ENCODE results near the gene ETAA1. TPM values are rescaled to one million over a fixed set of nuclear protein-coding genes. Genes with fewer than 3 reads are reported as not detected.
A peak's percentile ranks its signal among the peaks of the same experiment; 100 is the strongest.

ETAA1 gene
- total RNA-seq, 4 donors from 2014 or later: 2.2 to 12.1 (median 9.6) TPM

- WGBS, 2 donors (ENCODE audit: low coverage in 1 of 2): 63 to 65% methylated on average over 2 of the region's 2 CpGs
- Histone ChIP-seq H3K9me3 (no peaks in the 10 kb centered on the region), H3K4me3 (no peak overlapping the region), H3K27me3 (no peaks in the 10 kb centered on the region), H3K36me3 (no peaks in the 10 kb centered on the region), H3K4me1 (peaks cover 0 to 9% (median 0%) of the 10 kb centered on the region in 4 donors), H3K27ac (peak overlapping the region; percentile 20 to 50 (median 27))
- intact Hi-C loops (cut with DNase I; ENCODE audit: low total_unique reads): no loop called here
- in situ Hi-C loops (cut with MboI; ENCODE audit: low pct_ligation_motif_present in 1 of 4, low pct_unique_long_range_greater_than_20kb in 1 of 4, low sequenced_read_pairs in 3 of 4): no loop called here
- DNase-seq: no peak
- no peak for TF ChIP-seq EP300 (IDR thresholded peaks at IDR 0.05; ENCODE audit: low read depth)
- TF ChIP-seq CTCF (IDR thresholded peaks at IDR 0.05): no peak
- TF ChIP-seq POLR2A (IDR thresholded peaks at IDR 0.05): no peak
- TF ChIP-seq POLR2AphosphoS5 (IDR thresholded peaks at IDR 0.05): no peak
These were observed 7.8 kb upstream of the ETAA1 start for GRCh38 chr2:67389286-67389685.

- intact Hi-C loops (cut with DNase I; ENCODE audit: low total_unique reads): no loop called here
- peak overlapping the region in 3 of 4 donors; percentile 23 to 50 (median 31) for H3K27ac ChIP-seq
- in situ Hi-C loops (cut with MboI; ENCODE audit: low pct_ligation_motif_present in 1 of 4, low pct_unique_long_range_greater_than_20kb in 1 of 4, low sequenced_read_pairs in 3 of 4): no loop called here
These were observed 7.3 kb upstream of the ETAA1 start for GRCh38 chr2:67389788-67390187.

GRCh38 chr2:67393237-67393636 lies 3.9 kb upstream of the ETAA1 start:
- Histone ChIP-seq H3K9me3 (no peaks in the 10 kb centered on the region), H3K27ac (no peak overlapping the region), H3K4me3 (no peak overlapping the region), H3K4me1 (peaks cover 0 to 10% (median 3%) of the 10 kb centered on the region in 4 donors), H3K36me3 (no peaks in the 10 kb centered on the region), H3K27me3 (no peaks in the 10 kb centered on the region)
- no peak for DNase-seq
- TF ChIP-seq POLR2AphosphoS5 (IDR thresholded peaks at IDR 0.05) (no peak), EP300 (IDR thresholded peaks at IDR 0.05; ENCODE audit: low read depth) (no peak), CTCF (IDR thresholded peaks at IDR 0.05) (no peak), POLR2A (IDR thresholded peaks at IDR 0.05) (no peak)
- in situ Hi-C loops (cut with MboI; ENCODE audit: low pct_ligation_motif_present in 1 of 4, low pct_unique_long_range_greater_than_20kb in 1 of 4, low sequenced_read_pairs in 3 of 4): no loop called here
- intact Hi-C loops (cut with DNase I; ENCODE audit: low total_unique reads): no loop called here

More at GRCh38 chr2:67389788-67390187, 7.3 kb upstream of the ETAA1 start:
- Histone ChIP-seq H3K9me3 (no peaks in the 10 kb centered on the region), H3K4me1 (peaks cover 0 to 9% (median 0%) of the 10 kb centered on the region in 4 donors), H3K4me3 (no peak overlapping the region), H3K36me3 (no peaks in the 10 kb centered on the region), H3K27me3 (no peaks in the 10 kb centered on the region)
- TF ChIP-seq EP300 (IDR thresholded peaks at IDR 0.05; ENCODE audit: low read depth) (no peak), CTCF (IDR thresholded peaks at IDR 0.05) (no peak), POLR2AphosphoS5 (IDR thresholded peaks at IDR 0.05) (no peak), POLR2A (IDR thresholded peaks at IDR 0.05) (no peak)
- no peak for DNase-seq

GRCh38 chr2:67394734-67395133 lies 2.4 kb upstream of the ETAA1 start:
- Histone ChIP-seq H3K36me3 (no peaks in the 10 kb centered on the region), H3K4me1 (peaks cover 4 to 12% (median 6%) of the 10 kb centered on the region in 4 donors), H3K27me3 (no peaks in the 10 kb centered on the region), H3K4me3 (no peak overlapping the region), H3K9me3 (no peaks in the 10 kb centered on the region), H3K27ac (no peak overlapping the region)
- intact Hi-C loops (cut with DNase I; ENCODE audit: low total_unique reads): no loop called here
- in situ Hi-C loops (cut with MboI; ENCODE audit: low pct_ligation_motif_present in 1 of 4, low pct_unique_long_range_greater_than_20kb in 1 of 4, low sequenced_read_pairs in 3 of 4): no loop called here
- no peak for DNase-seq
- TF ChIP-seq CTCF (IDR thresholded peaks at IDR 0.05) (no peak), POLR2A (IDR thresholded peaks at IDR 0.05) (no peak), EP300 (IDR thresholded peaks at IDR 0.05; ENCODE audit: low read depth) (no peak)
- 90% methylated on average over 3 of the region's 3 CpGs; no CpG with 5 or more reads in 1 of the 2 donors for WGBS, 2 donors (ENCODE audit: low coverage in 1 of 2)

Data from transverse colon (tissue), 4 donors.